ENCODE results near the gene MAGED2.

Gene MAGED2

DNA sequence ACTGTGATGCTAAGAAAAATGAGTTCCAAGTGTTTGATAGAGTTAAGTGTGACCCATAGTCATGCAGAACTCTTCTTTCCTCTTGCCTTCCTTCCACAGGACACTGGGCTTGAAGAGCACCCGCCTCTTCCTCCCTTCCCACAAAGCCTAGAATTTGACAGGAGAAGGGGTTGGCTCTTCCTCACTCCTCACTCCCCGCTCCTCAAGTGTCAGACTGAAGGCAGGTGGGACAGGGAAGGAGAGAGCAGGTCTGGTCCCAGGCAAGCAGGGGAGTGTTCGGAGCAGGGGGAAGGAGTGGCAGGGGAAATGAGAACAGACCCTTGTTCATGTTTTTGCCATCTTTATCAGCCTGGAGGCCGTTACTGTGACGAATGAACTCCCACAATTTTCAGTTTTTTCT lies 10.7 kb downstream of the MAGED2 start:
- Histone ChIP-seq H3F3A (ENCODE audit: control insufficient read depth, insufficient read depth) (no peaks in the 10 kb centered on the region), H4K20me1 (ENCODE audit: control insufficient read depth, insufficient read depth, low read depth, low read length) (no peaks in the 10 kb centered on the region), H3K27ac (ENCODE audit: low read depth, low read length) (no peak overlapping the region), H3K27me3 (ENCODE audit: control insufficient read depth, low read length) (no peaks in the 10 kb centered on the region), H3K4me1 (ENCODE audit: control insufficient read depth, low read length) (no peaks in the 10 kb centered on the region), H3K79me2 (ENCODE audit: control insufficient read depth, low read length) (no peaks in the 10 kb centered on the region), H3K9me2 (replicated peaks; ENCODE audit: control insufficient read depth, low read length) (no peaks in the 10 kb centered on the region), H3K9me3 (ENCODE audit: control insufficient read depth, insufficient read depth, low read length) (no peaks in the 10 kb centered on the region), H3K36me3 (ENCODE audit: control insufficient read depth, low read length) (peaks cover 5% of the 10 kb centered on the region), H3K4me3 (ENCODE audit: low read length) (no peak overlapping the region), H3K4me2 (ENCODE audit: low read length) (no peak overlapping the region)
- TF ChIP-seq EZH2phosphoT487 (IDR thresholded peaks at IDR 0.05; ENCODE audit: borderline replicate concordance, low read length), result no peak
- TF ChIP-seq, protein P1, sequence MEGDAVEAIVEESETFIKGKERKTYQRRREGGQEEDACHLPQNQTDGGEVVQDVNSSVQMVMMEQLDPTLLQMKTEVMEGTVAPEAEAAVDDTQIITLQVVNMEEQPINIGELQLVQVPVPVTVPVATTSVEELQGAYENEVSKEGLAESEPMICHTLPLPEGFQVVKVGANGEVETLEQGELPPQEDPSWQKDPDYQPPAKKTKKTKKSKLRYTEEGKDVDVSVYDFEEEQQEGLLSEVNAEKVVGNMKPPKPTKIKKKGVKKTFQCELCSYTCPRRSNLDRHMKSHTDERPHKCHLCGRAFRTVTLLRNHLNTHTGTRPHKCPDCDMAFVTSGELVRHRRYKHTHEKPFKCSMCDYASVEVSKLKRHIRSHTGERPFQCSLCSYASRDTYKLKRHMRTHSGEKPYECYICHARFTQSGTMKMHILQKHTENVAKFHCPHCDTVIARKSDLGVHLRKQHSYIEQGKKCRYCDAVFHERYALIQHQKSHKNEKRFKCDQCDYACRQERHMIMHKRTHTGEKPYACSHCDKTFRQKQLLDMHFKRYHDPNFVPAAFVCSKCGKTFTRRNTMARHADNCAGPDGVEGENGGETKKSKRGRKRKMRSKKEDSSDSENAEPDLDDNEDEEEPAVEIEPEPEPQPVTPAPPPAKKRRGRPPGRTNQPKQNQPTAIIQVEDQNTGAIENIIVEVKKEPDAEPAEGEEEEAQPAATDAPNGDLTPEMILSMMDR (IDR thresholded peaks at IDR 0.05; ENCODE audit: low read depth, low read length, poor library complexity, severe bottlenecking), result no peak

DNA sequence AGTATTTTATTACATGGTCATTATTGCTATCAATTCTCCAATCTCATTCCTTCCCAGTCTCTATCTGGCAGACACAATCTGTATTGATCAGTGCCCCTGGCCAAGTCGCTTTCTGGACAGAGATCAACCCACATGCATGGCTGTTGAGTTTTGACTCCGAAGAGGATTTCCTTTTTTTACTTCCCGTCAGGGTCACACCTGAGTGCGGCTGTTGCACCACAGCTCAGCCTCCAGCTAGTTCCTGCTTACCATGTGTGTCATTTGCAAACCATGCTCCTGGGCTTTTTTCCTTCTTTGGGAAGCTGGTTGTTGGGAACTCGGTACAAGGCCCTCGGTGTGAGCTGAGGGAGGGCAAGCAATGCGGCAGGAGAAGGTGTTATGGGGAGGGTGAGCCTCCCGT lies 11.7 kb downstream of the MAGED2 start:
- H3K9me3 ChIP-seq (ENCODE audit: control insufficient read depth, insufficient read depth, low read length), result no peaks in the 10 kb centered on the region
- no peak overlapping the region for H3K27ac ChIP-seq (ENCODE audit: low read depth, low read length)
- no peaks in the 10 kb centered on the region for H3K4me1 ChIP-seq (ENCODE audit: control insufficient read depth, low read length)
- TF ChIP-seq, protein P1 (IDR thresholded peaks at IDR 0.05; ENCODE audit: low read depth, low read length, poor library complexity, severe bottlenecking), result no peak
- no peak for TF ChIP-seq EZH2phosphoT487 (IDR thresholded peaks at IDR 0.05; ENCODE audit: borderline replicate concordance, low read length)
- no peaks in the 10 kb centered on the region for H3F3A ChIP-seq (ENCODE audit: control insufficient read depth, insufficient read depth)
- no peak overlapping the region for H3K4me3 ChIP-seq (ENCODE audit: low read length)
- H4K20me1 ChIP-seq (ENCODE audit: control insufficient read depth, insufficient read depth, low read depth, low read length), result no peaks in the 10 kb centered on the region
- H3K36me3 ChIP-seq (ENCODE audit: control insufficient read depth, low read length), result no peaks in the 10 kb centered on the region
- no peak overlapping the region for H3K4me2 ChIP-seq (ENCODE audit: low read length)
- H3K79me2 ChIP-seq (ENCODE audit: control insufficient read depth, low read length), result no peaks in the 10 kb centered on the region
- no peaks in the 10 kb centered on the region for H3K27me3 ChIP-seq (ENCODE audit: control insufficient read depth, low read length)
- no peaks in the 10 kb centered on the region for H3K9me2 ChIP-seq (replicated peaks; ENCODE audit: control insufficient read depth, low read length)

DNA sequence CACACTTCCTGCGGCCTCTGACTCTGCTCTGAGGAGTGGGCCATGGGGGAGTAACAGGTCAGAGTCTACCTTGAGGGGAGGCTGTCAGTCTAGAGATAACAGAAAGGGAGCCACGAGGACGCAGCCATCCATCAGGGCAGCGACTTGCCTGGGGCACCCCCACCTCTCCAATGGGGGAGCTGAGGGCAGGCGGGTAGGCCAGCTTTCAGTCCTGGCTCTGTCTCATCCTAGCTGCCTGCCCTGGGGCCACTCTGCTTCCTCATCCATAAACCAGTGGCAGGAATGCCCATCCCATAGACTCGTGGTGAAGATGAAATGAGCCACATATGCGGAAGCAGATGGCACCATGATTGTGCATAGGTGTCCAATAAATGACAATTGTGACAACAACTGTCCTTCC lies 13.2 kb downstream of the MAGED2 start:
- H3K27me3 ChIP-seq (ENCODE audit: control insufficient read depth, low read length), result no peaks in the 10 kb centered on the region
- H3K9me3 ChIP-seq (ENCODE audit: control insufficient read depth, insufficient read depth, low read length), result no peaks in the 10 kb centered on the region
- no peaks in the 10 kb centered on the region for H3K9me2 ChIP-seq (replicated peaks; ENCODE audit: control insufficient read depth, low read length)
- no peaks in the 10 kb centered on the region for H3F3A ChIP-seq (ENCODE audit: control insufficient read depth, insufficient read depth)
- no peaks in the 10 kb centered on the region for H4K20me1 ChIP-seq (ENCODE audit: control insufficient read depth, insufficient read depth, low read depth, low read length)
- no peaks in the 10 kb centered on the region for H3K36me3 ChIP-seq (ENCODE audit: control insufficient read depth, low read length)
- H3K4me2 ChIP-seq (ENCODE audit: low read length), result no peak overlapping the region
- H3K4me1 ChIP-seq (ENCODE audit: control insufficient read depth, low read length), result no peaks in the 10 kb centered on the region
- no peak overlapping the region for H3K4me3 ChIP-seq (ENCODE audit: low read length)
- H3K27ac ChIP-seq (ENCODE audit: low read depth, low read length), result no peak overlapping the region
- H3K79me2 ChIP-seq (ENCODE audit: control insufficient read depth, low read length), result no peaks in the 10 kb centered on the region
- TF ChIP-seq, protein P1 (IDR thresholded peaks at IDR 0.05; ENCODE audit: low read depth, low read length, poor library complexity, severe bottlenecking), result no peak
- TF ChIP-seq EZH2phosphoT487 (IDR thresholded peaks at IDR 0.05; ENCODE audit: borderline replicate concordance, low read length), result no peak

DNA sequence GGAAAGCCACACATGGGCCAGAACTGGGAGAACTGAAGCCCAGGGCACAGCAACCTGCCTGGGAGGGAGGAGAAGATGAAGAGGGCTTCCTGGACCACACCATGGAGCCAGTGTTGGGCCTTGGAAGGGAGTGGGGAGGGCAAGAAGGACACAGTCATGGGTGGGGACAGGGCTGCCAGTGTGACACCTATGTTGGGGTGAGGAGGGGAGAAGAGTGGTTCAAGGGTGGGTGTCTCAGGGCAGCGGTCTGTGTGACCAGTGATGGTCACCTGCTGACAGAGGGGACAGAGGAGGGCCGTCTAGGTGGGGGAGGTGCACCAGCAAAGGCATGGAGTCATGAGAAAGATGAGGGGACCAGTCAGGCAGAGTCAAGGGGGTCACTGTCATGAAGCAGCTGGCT lies 13.8 kb downstream of the MAGED2 start:
- H3K4me1 ChIP-seq (ENCODE audit: control insufficient read depth, low read length), result no peaks in the 10 kb centered on the region
- H3K79me2 ChIP-seq (ENCODE audit: control insufficient read depth, low read length), result no peaks in the 10 kb centered on the region
- H3K4me2 ChIP-seq (ENCODE audit: low read length), result no peak overlapping the region
- no peaks in the 10 kb centered on the region for H4K20me1 ChIP-seq (ENCODE audit: control insufficient read depth, insufficient read depth, low read depth, low read length)
- no peaks in the 10 kb centered on the region for H3K9me2 ChIP-seq (replicated peaks; ENCODE audit: control insufficient read depth, low read length)
- H3K36me3 ChIP-seq (ENCODE audit: control insufficient read depth, low read length), result no peaks in the 10 kb centered on the region
- H3F3A ChIP-seq (ENCODE audit: control insufficient read depth, insufficient read depth), result no peaks in the 10 kb centered on the region
- no peak overlapping the region for H3K27ac ChIP-seq (ENCODE audit: low read depth, low read length)
- H3K9me3 ChIP-seq (ENCODE audit: control insufficient read depth, insufficient read depth, low read length), result no peaks in the 10 kb centered on the region
- H3K27me3 ChIP-seq (ENCODE audit: control insufficient read depth, low read length), result no peaks in the 10 kb centered on the region
- H3K4me3 ChIP-seq (ENCODE audit: low read length), result no peak overlapping the region
- TF ChIP-seq, protein P1 (IDR thresholded peaks at IDR 0.05; ENCODE audit: low read depth, low read length, poor library complexity, severe bottlenecking), result no peak
- TF ChIP-seq EZH2phosphoT487 (IDR thresholded peaks at IDR 0.05; ENCODE audit: borderline replicate concordance, low read length), result no peak

All from DOHH2 (cell line).